Endodermal cell (in vitro differentiated cells): ENCODE data around the gene TM4SF1. TPM values are rescaled to one million over a fixed set of nuclear protein-coding genes. Genes with fewer than 3 reads are reported as not detected.

Source experiments
- DNase-seq: peaks from one replicate; pipeline ENCODE4 v3.0.0-alpha.2; 2017
- H3K27ac ChIP-seq: 2 replicates; pipeline ENCODE4 v1.5.1; 2013; ENCODE audit warnings: mild to moderate bottlenecking, low read depth, low read length, moderate library complexity
- H3K27me3 ChIP-seq: 2 replicates; pipeline ENCODE4 v1.6.1; 2013; ENCODE audit warnings: mild to moderate bottlenecking, low read length, moderate library complexity; ENCODE audit not compliant: insufficient read depth, control insufficient read depth, poor library complexity, severe bottlenecking
- H3K36me3 ChIP-seq: 2 replicates; pipeline ENCODE4 v1.7.0; 2013; ENCODE audit warnings: mild to moderate bottlenecking, low read length, moderate library complexity; ENCODE audit not compliant: control insufficient read depth, insufficient read depth
- H3K4me1 ChIP-seq: one replicate; pipeline ENCODE4 v1.7.0; 2013; ENCODE audit warnings: low read length; ENCODE audit not compliant: control insufficient read depth, insufficient read depth
- H3K4me3 ChIP-seq: 2 replicates; pipeline ENCODE4 v1.5.1; 2013; ENCODE audit warnings: mild to moderate bottlenecking, low read length, moderate library complexity
- H3K9ac ChIP-seq: 2 replicates; pipeline ENCODE4 v1.6.1; 2013; ENCODE audit warnings: mild to moderate bottlenecking, low read length, moderate library complexity; ENCODE audit not compliant: poor library complexity, severe bottlenecking; ENCODE audit errors: extremely low read depth
- H3K9me3 ChIP-seq: 2 replicates; pipeline ENCODE4 v1.6.1; 2013; ENCODE audit warnings: mild to moderate bottlenecking, low read length, moderate library complexity; ENCODE audit not compliant: control insufficient read depth
- H3K27ac Mint-ChIP-seq: 2 replicates; pipeline ENCODE4 v1.8.0; 2020; ENCODE audit warnings: mixed read lengths
- H3K27me3 Mint-ChIP-seq: 2 replicates; pipeline ENCODE4 v1.8.0; 2021; ENCODE audit warnings: mild to moderate bottlenecking, mixed read lengths; ENCODE audit not compliant: insufficient read depth
- H3K36me3 Mint-ChIP-seq: 2 replicates; pipeline ENCODE4 v1.8.0; 2020; ENCODE audit warnings: low read depth, mixed read lengths
- H3K4me1 Mint-ChIP-seq: 2 replicates; pipeline ENCODE4 v1.8.0; 2020; ENCODE audit warnings: mixed read lengths
- H3K4me3 Mint-ChIP-seq: 2 replicates; pipeline ENCODE4 v1.8.0; 2020; ENCODE audit warnings: mild to moderate bottlenecking, moderate library complexity, mixed read lengths
- H3K9me3 Mint-ChIP-seq: 2 replicates; pipeline ENCODE4 v1.8.0; 2020; ENCODE audit warnings: mild to moderate bottlenecking, mixed read lengths
- CTCF ChIP-seq: fragments of 200-600 bp; sonication (generic); conservative IDR thresholded peaks from 2 replicates; pipeline ENCODE4 v1.5.0; 2021; ENCODE audit warnings: antibody characterized with exemption, mild to moderate bottlenecking
- WGBS, 2 experiments: methylation state at CpG; one replicate each; pipeline versions ENCODE4 v1.1.5 to v1.1.7; 2013; ENCODE audit warnings: missing lambda C conversion rate in 2 of 2, mixed read lengths in 1 of 2; ENCODE audit not compliant: insufficient coverage in 1 of 2, insufficient read length in 1 of 2; 5-methylcytosine and 5-hydroxymethylcytosine counted together
- total RNA-seq, 2 donors: library from RNA; stranded (reverse); fragmentation: NEBNext Ultra II Directional in 1 of 2; extraction: Animal tissue kit (Norgen Biotek cat#: 25700) in 1 of 2; gene quantifications; 2 replicates in 1 of 2; 3 replicates in 1 of 2; pipeline ENCODE4 v1.2.1, GENCODE V29; 2021

Gene TM4SF1
- total RNA-seq, 2 donors from 2014 or later, result not detected

GRCh38 chr3:149384911-149385321 lies 7.5 kb upstream of the TM4SF1 start:
- Mint-ChIP-seq H3K9me3 (peaks cover 11% of the 10 kb centered on the region), H3K36me3 (no peaks in the 10 kb centered on the region), H3K27me3 (no peaks in the 10 kb centered on the region), H3K4me1 (peaks cover 8% of the 10 kb centered on the region), H3K4me3 (no peak overlapping the region), H3K27ac (no peak overlapping the region)
- H3K4me1 ChIP-seq, result peaks cover 4% of the 10 kb centered on the region
- H3K27ac ChIP-seq, result no peak overlapping the region
- H3K36me3 ChIP-seq, result no peaks in the 10 kb centered on the region
- WGBS, 2 experiments, result 89 to 90% methylated on average over 6 of the region's 6 CpGs
- no peak for TF ChIP-seq CTCF
- peaks cover 6% of the 10 kb centered on the region for H3K9me3 ChIP-seq
- H3K4me3 ChIP-seq, result no peak overlapping the region
- H3K9ac ChIP-seq, result no peak overlapping the region
- no peaks in the 10 kb centered on the region for H3K27me3 ChIP-seq
- peak; percentile 29 for DNase-seq

DNA sequence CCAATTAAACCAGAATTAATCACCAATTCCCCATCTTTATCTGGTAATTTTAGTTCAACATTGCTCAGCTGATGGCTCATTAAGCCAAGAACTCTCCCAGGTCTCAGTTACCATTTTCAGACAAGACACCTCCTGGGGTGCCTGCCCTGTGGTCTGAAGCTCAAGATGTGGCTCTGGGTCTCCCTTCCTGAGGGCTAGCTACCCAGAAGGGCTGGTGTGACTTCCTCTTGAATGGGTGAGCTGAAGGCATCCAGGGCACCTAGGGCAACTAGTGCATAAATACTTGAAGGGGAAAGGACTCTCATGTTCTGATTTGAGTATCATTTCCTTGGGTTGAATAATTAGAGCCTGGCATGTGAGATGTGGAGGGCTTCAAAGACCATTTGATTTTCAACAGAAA lies 6.7 kb upstream of the TM4SF1 start:
- H3K9me3 Mint-ChIP-seq, result peaks cover 18% of the 10 kb centered on the region
- H3K4me1 ChIP-seq, result peaks cover 4% of the 10 kb centered on the region
- no peaks in the 10 kb centered on the region for H3K27me3 ChIP-seq
- no peaks in the 10 kb centered on the region for H3K36me3 Mint-ChIP-seq
- peaks cover 8% of the 10 kb centered on the region for H3K4me1 Mint-ChIP-seq
- H3K9ac ChIP-seq, result no peak overlapping the region
- H3K27ac ChIP-seq, result no peak overlapping the region
- no peak for DNase-seq
- no peak for TF ChIP-seq CTCF
- peaks cover 9% of the 10 kb centered on the region for H3K9me3 ChIP-seq
- no peak overlapping the region for H3K4me3 Mint-ChIP-seq
- H3K27me3 Mint-ChIP-seq, result peaks cover 5% of the 10 kb centered on the region
- no peaks in the 10 kb centered on the region for H3K36me3 ChIP-seq
- H3K4me3 ChIP-seq, result no peak overlapping the region
- no peak overlapping the region for H3K27ac Mint-ChIP-seq

DNA sequence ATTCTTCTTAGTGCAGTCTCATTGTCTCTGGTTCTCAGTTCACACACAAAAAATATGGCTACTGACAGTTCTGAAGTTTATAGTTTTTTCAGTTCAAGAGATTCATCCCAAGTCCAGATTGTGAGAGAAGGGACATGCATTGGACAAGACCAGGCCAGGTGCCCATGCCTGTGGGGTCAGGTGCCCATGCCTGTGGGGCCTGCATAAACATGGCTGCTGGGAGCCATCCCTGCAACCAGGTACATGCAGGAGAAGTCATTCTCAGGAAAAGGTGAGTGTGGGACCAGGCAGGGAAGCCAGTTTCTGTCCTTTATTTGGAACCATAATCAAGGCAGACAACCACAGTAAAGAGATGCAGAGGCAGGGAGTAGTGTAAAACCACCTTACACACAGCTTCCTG lies 6.3 kb upstream of the TM4SF1 start:
- Mint-ChIP-seq H3K36me3 (no peaks in the 10 kb centered on the region), H3K4me1 (peaks cover 4% of the 10 kb centered on the region), H3K27me3 (peaks cover 8% of the 10 kb centered on the region), H3K9me3 (peaks cover 23% of the 10 kb centered on the region), H3K4me3 (no peak overlapping the region), H3K27ac (no peak overlapping the region)
- Histone ChIP-seq H3K27ac (no peak overlapping the region), H3K27me3 (peaks cover 1% of the 10 kb centered on the region), H3K9ac (no peak overlapping the region), H3K9me3 (peaks cover 14% of the 10 kb centered on the region), H3K4me3 (no peak overlapping the region), H3K4me1 (peaks cover 4% of the 10 kb centered on the region), H3K36me3 (no peaks in the 10 kb centered on the region)
- no peak for TF ChIP-seq CTCF
- no peak for DNase-seq
